ENCODE results near the gene PKIG.

PKIG gene

DNA sequence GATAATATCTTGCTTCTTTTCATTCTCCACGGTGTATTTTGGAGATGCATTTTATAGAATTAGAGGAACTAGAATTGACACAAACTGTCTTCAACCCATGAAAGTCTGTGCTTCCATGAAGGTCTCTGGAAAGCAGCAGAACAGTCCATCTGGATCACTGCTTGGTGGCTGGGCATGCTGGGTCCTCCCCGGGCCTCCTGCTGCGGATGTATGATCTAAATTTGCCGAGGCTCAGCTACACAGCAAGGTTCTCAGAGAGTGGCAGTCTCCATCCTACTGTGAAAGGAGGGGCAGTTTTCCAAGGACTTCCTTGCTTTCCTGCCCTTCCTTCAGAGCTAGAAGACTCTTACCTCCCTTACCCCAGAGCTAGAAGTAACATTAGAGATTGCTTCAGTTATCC is 15.1 kb downstream of the PKIG start:
- DNase-seq: no peak

DNA sequence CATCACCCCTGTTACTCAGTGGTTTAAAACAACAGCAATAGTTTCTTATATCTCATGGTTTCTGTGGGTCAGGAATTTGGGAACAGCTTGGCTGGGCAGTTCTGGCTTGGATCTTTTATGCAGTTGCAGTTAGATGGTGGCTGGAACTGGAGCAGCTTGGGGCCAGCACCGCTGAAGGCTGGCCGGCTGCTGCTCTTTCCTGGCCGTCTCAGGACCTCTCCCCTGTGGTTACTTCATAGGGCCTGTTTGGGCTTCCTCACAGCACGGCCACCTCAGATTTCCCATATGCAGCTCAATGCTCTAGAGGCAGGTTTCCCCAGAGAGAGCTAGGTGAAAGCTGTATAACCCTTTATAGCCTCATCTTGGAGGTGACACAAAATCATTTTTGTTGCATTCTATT is 15.6 kb downstream of the PKIG start:
- DNase-seq: no peak

- no peak for DNase-seq
Measured at GRCh38 chr20:44598423-44599305, 16.3 kb downstream of the PKIG start.

GRCh38 chr20:44599715-44600114 is 17.3 kb downstream of the PKIG start:
- no peak for DNase-seq

GRCh38 chr20:44600301-44600700 is 17.9 kb downstream of the PKIG start:
- no peak for DNase-seq

DNA sequence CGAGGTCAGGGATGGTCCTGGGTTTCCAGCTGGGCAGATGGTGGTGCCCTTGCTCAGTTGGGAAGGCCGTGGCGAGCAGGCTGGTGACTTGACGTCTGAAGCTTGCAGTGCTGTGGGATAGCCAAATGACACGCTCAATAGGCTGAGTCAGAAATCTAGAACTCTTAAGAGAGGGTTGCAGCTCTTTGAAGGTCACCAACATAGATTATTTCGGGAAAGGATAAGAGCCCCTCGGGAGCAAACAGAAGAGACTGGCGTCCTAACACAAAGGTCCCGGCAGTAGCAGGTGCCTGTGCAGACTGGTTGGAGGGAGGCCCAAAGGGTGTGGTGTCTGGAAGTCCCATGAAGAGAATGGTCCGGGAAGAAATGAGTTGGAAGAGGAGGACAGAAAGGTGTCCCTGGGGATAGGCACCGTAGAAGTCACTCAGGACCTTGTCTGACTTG is 18.4 kb downstream of the PKIG start:
- no peak for DNase-seq

- DNase-seq: no peak
Measured at GRCh38 chr20:44601236-44601671, 18.9 kb downstream of the PKIG start.

DNA sequence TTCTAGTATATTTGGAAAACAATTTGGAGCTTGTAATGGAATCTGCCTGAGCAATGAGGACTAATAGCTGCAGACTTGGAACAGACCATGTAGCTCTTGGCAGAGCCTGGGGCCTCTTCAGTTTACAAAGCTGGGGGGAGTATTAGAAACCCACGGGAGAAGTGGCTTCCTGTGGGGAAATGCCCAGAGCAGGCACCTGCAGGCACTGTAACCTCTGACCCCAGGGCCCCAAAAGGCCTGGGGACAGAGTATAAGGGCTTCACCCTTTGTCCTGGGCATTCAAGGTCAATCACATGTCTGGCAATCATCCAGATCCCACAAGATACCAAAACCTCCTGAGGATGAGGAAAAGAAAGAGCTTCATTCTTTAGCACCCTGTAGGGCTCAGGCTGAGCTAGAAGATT is 19.4 kb downstream of the PKIG start:
- DNase-seq: no peak

DNA sequence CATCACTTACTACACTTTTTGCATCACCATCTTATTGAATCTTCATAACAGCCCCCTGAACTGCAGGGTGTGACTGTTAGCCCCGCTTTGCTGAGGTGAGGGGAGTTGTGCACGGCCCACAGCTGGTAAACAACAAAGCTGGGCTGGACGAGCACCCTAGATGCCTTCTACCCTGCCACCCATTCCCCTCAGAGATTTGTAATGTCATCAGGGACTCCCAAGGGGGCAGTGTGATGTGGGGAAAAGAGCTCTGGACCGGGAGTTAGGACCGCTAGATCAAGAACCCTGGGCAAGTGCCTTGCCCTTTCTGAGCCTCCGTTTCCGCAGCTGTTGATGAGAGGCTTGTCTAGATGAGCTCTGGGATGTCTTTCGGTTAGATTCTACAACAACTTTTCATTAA is 20.9 kb downstream of the PKIG start:
- no peak for DNase-seq

DNA sequence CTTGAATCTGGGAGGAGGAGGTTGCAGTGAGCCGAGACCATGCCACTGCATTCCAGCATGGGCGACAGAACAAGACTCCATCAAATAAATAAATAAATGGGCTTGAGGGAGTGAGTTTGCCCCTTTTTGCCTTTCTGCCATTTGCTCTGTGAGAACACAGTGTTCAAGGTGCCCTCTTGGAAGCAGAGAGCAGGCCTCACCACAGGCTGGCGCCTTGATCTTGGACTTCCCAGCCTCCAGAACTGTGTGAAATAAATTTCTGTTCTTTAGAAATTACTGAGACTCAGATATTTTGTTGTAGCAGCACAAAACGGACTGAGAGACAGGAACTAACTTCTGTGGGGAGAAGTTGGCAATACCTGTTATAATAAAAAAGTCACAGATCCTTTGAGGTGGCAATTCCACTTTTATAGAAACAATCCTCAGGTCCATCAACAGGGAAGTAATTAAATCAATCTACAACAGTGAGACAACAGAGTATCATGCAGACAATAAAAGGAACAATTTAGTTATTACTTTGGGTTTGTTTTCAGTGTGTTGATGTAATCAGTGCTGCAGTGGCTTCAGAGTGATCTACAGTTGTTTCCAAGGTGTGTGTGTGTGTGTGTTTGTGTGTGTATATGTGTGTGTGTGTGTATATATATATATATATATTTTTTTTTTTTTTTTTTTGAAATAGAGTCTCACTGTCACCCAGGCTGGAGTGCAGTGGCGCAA is 24.5 kb downstream of the PKIG start:
- DNase-seq: no peak

- no peak for DNase-seq
Measured at GRCh38 chr20:44609006-44609515, 26.7 kb downstream of the PKIG start.

DNA sequence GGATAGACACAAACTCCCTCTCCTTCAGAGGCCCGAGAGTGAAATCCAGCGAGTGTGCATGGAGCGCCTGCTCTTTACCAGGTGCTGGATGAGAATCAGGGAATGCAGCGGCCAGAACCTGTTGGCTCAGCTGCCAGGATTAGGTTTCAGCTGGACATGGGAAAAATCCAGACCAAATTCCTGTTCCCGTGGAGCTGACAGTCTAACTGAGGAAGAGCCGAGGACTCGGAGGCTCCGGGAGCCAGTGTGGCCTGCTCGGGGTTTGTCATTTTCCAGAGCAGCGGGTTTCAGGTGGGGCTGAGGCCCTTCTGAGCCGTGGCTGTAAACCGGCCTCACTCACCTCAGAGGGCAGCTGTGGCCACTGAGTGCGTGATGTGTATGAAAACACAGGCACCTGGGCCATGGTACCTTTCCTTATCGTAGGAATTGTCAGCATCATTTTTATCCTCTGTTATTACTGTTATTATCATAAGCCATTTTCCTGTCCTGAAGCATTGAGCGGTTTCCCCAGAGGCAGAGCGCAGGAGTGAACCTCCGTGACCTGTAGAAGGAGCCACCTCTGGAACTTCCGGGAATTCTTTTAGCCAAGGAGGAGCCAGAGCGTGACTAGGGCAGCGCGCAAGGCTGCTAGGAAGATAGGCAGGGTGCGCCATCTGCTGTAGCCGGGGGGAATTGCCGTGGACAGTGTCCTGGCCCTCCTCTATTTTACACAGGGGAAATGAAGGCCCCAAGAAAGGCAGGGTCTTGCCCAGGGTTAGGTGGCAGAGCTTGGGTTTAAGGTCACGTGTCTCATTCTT is 27.3 kb downstream of the PKIG start:
- DNase-seq: peak; percentile 87

DNA sequence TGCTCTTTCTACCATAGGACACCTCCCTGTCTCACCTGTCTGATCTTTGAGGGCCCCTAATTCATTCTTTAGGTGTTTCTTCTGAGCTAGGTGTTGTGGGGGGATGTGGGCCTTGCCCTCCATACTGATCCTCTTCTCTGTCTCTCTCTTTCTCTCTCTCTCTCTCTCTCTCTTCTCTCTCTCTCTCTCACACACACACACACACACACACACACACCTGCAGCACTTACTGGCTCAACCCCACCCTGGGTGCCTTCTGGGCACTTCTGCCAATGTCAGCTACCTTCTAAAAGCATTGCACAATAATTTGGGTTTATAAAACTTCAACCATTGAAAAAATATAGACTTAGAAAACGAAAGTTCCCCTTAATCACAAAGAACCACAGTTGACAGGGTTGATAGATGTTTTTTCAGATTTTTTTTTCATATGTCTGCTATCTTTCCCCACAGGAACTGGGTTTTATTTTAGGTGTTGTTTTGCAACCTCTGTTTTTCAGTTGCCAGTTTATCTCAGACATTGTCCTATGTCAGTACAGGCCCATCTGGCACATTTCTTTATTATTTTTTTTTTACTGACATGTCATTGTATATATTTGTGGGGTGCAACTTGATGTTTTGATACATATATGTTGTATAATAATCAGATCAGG is 28.1 kb downstream of the PKIG start:
- DNase-seq: no peak

DNA sequence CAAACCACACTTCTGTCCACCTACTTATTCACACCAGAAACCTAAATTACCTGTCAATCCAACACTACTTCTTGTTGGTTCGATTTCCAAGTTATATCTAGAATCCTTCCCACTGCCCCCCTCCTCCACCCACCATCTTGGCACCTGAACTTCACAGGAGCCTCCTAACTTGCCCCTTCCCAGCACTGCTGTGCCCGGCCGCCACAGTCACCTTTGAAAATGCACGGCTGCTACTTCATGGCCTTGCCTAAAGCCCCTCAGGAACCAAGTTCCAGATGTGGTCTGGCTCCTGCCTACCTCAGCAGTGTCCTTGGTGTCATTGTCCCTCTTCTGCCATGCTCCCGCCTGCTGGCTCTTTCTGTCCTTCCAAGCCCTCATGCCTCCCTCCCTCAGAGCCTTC is 31.2 kb downstream of the PKIG start:
- DNase-seq: no peak

DNA sequence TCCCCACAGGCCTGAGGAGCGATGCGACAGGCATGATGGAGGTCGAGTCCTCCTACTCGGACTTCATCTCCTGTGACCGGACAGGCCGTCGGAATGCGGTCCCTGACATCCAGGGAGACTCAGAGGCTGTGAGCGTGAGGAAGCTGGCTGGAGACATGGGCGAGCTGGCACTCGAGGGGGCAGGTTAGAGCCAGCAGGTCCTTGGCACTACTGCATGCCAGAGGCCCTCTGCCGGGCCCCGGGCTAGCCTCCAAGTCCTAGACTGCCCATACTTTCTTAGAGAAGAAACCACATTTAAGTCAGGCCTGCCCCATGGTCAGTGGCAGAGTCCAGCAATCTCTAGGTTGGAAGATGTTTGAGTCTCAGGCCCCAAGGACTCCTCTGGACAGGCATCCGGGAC is 32.1 kb downstream of the PKIG start:
- DNase-seq: no peak

DNA sequence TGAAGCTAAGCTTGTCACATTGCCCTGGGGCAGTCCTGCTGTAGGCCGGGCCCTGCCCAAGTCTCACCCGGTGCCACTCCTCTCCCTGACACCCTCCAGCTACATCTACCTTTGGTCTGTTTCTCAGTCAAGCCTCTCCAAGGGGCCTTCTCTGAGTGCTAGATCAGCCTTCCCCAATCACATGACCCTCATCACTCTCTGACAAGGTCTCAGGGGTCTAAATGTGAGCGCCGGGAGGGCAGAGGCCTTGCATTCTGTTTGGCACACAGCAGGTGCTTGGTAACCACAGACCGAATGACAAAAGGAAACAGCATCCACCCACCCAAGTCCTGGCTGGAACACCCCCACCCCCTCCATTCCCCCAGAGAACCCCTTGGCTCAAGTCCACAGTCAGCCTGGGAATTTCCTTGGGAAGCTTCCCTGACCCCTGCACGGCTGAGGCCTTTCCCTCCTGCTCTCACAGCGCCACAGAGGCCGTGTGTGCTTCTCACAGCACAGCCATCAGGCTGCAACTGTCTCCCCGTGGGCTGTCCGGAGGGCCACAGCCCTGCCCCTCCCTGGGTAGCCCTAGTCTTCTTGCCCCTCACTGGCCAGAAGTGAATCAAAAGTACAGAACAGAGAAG is 32.9 kb downstream of the PKIG start:
- no peak for DNase-seq

DNA sequence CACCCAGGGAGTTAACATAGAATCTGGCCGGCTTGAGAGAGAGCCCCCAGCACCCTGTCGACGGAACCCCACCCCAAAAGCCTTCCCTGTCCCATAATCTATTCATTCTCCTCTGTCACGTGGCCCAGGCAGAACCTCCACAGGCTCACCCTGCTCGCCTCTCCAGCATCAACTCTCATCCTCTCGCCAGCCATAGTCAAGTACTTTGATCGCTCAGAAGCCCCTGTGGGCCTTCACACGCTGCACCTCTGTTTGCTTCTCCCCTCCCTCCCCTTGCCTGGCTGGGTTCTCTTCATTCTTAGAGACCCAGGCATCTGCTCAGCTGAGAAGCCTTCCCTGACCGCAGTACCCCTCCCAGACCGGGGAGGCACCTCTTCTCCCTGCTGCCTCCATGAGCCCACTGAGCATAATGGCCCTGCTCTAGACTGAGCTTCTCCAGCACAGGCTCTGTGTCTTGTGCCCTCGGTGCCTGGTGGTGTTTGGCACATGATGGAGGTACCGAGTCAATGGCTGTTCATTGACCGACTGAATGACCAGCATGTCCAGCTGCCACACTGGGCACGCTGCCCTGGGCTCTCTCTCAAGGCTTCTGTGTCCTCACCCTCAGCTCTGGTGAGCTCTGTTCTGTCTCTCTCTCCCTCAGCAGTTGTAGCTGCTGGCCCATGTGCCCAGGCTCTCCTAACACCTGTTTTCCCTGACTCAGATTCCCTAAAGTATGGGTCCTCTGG is 33.7 kb downstream of the PKIG start:
- DNase-seq: no peak

DNA sequence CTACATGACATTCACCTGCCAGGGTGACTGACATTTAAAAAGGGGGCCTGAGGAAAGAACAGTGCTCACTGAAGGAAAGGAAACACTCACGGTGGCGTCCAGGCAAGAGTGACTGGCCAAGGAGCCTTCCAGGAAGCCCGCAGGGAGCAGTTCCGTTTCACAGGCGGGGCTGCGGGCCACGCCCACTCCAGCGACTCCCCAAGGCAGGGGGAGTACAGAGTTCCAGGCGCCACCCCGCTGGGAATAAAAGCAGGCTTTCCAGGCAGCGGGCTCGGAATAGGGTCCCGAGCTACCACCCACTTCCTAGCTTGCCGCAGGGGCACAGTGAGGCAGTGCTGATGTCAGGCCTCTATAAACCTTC is 34.2 kb downstream of the PKIG start:
- no peak for DNase-seq

DNA sequence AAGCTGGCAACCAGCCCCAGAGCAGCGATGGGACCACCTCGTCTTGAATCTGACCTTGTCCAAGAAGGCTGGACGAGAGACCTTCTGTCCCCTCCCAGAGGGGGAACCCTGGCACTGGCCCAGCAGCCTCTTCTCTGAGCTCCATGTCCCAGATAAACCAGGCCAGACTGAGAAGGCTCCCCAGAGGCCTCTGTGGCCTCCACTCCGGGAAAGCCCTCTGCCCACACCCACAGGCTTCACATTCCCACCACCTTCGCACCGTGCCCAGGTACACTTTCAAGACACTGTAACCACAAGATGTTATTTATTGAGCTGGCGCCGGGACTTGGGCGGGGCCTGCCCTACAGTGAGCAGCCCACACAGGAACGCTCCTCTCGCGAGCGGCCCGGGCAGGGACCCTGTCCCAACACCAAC is 35.9 kb downstream of the PKIG start:
- DNase-seq: peak; percentile 20

- no peak for DNase-seq
Measured at GRCh38 chr20:44619294-44619693, 36.9 kb downstream of the PKIG start.

- DNase-seq: no peak
Measured at GRCh38 chr20:44620030-44620429, 37.7 kb downstream of the PKIG start.

DNA sequence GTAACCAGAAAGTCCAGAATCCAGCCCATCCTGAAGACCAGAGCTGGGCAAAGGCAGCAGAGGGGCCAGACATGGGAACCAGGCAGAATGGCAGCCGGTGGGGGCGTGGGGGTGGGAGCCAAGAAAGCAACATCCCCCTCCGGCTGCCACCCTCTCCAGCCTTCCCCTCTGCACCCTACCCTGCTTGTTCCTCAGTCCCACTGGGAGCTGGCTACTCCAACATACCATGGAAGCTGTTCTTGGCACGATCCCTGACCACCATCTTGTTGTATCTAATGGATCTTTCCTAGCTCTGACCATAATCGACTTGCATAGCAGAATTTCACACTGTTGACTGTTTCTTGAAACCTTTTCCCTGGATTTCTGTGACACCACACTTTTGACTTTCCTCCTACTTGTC is 38.9 kb downstream of the PKIG start:
- DNase-seq: no peak

Measured in activated T-cell treated with anti-CD3 and anti-CD28 coated beads for 4 hours (primary cell).